ENCODE data around the gene OXER1. TPM values are rescaled to one million over a fixed set of nuclear protein-coding genes. Genes with fewer than 3 reads are reported as not detected.

Gene OXER1
- total RNA-seq, 4 donors from 2014 or later, result 0.78 to 1.3 (median 0.98) TPM; not detected in 1

DNA sequence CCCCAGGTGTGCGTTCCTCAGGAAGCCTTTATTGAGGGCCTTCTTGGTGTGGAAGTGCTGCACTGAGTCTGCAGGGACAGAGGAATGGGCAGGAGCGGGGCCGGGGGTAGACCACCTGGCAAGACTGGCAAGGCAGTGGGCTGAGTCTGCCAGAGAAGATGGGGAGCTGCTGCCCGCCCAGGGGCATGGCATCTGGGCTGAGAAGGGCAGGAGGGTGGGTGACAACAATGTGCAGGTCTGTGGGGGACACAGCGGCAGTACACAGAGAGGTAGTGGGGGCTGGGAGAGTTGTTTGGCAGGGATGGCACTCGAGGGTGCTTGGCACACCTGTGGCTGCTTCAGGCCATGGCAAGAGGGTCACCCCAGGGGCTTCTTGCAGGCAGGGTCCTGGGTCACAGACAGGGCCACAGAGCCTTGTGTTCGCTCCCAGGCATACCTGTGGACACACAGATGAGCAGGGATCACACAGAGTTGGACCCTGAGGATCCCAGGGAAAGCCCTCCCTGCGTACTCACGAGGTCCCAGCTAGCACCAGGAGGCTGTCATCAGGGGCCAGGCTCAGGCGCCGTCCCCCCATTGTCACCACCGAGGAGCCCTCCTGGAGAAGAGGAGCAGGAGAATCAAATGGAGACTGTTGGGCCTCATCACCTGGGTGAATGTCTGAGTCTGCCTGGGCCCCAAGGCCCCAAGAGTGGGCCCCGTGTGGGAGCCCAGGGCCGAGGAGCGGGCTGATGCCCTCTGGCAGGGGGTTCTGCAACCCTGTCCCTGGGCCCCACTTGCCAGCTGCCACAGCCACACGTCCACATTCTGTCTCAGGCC, 3.4 kb upstream of the OXER1 start:
- Histone ChIP-seq H3K27me3 (no peaks in the 10 kb centered on the region), H3K36me3 (no peaks in the 10 kb centered on the region), H3K27ac (no peak overlapping the region), H3K4me1 (no peaks in the 10 kb centered on the region), H3K9me3 (no peaks in the 10 kb centered on the region), H3K4me3 (replicated peaks in 1 of 3) (no peak overlapping the region)
- DNase-seq, result no peak
- intact Hi-C loops (cut with DNase I), result no loop called here
- TF ChIP-seq POLR2A (IDR thresholded peaks at IDR 0.05), result no peak
- TF ChIP-seq, protein P1, sequence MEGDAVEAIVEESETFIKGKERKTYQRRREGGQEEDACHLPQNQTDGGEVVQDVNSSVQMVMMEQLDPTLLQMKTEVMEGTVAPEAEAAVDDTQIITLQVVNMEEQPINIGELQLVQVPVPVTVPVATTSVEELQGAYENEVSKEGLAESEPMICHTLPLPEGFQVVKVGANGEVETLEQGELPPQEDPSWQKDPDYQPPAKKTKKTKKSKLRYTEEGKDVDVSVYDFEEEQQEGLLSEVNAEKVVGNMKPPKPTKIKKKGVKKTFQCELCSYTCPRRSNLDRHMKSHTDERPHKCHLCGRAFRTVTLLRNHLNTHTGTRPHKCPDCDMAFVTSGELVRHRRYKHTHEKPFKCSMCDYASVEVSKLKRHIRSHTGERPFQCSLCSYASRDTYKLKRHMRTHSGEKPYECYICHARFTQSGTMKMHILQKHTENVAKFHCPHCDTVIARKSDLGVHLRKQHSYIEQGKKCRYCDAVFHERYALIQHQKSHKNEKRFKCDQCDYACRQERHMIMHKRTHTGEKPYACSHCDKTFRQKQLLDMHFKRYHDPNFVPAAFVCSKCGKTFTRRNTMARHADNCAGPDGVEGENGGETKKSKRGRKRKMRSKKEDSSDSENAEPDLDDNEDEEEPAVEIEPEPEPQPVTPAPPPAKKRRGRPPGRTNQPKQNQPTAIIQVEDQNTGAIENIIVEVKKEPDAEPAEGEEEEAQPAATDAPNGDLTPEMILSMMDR (IDR thresholded peaks at IDR 0.05), result no peak
- WGBS, 2 donors, result 89 to 93% methylated on average over 10 to 12 of the region's 16 CpGs

DNA sequence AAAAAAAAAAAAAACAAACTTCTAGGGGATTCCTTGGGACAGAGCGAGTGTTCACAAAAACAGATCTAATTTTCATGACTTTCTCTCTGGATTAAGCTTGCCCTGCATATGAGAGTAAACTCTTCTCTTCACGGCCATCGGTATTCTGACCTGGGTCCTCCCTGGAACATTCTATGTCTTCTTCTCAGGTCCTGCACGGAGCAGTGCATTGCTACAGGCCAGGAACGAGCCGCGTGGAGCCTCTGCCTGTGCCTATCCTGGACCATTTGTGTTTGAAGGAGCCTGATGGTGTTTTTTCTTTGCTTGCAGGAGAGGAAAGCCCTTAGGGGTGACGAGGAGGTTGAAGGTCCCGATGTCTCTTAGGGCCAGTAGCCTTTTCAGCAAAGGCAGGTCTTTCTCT, 1.8 kb upstream of the OXER1 start:
- DNase-seq, result no peak
- no peaks in the 10 kb centered on the region for H3K4me1 ChIP-seq
- no peak overlapping the region for H3K27ac ChIP-seq
- no peak overlapping the region for H3K4me3 ChIP-seq (replicated peaks in 1 of 3)
- WGBS, 2 donors, result 90 to 93% methylated on average over 9 of the region's 9 CpGs
- TF ChIP-seq POLR2A (IDR thresholded peaks at IDR 0.05), result no peak
- TF ChIP-seq, protein P1 (IDR thresholded peaks at IDR 0.05), result no peak
- intact Hi-C loops (cut with DNase I), result no loop called here
- no peaks in the 10 kb centered on the region for H3K27me3 ChIP-seq
- H3K9me3 ChIP-seq, result no peaks in the 10 kb centered on the region
- H3K36me3 ChIP-seq, result no peaks in the 10 kb centered on the region

DNA sequence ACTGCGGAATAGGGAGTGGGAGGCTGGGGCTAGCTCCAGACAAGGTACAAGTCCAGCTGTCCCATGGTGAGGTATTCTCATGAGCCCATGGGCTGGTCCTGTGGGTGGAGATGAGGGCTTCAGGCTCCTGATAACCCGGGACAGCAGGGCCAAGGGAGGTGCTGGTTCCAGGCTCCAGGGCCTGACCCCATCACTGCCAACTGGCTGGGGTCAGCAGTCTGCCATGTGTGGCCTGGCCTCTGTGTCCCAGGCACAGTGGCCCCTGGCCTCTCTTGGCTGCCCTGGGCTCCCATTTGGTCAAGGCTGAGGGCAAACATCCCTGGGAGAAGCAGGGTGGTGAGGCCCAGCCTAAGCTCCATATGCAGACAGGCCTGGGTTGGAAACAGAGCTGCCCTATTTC, 966 bp upstream of the OXER1 start:
- Histone ChIP-seq H3K27ac (no peak overlapping the region), H3K4me1 (no peaks in the 10 kb centered on the region), H3K9me3 (no peaks in the 10 kb centered on the region), H3K27me3 (no peaks in the 10 kb centered on the region), H3K36me3 (no peaks in the 10 kb centered on the region), H3K4me3 (replicated peaks in 1 of 3) (no peak overlapping the region)
- no peak for DNase-seq
- intact Hi-C loops (cut with DNase I), result no loop called here
- WGBS, 2 donors, result 83 to 90% methylated on average over 2 of the region's 2 CpGs
- TF ChIP-seq, protein P1 (IDR thresholded peaks at IDR 0.05), result no peak
- no peak for TF ChIP-seq POLR2A (IDR thresholded peaks at IDR 0.05)

DNA sequence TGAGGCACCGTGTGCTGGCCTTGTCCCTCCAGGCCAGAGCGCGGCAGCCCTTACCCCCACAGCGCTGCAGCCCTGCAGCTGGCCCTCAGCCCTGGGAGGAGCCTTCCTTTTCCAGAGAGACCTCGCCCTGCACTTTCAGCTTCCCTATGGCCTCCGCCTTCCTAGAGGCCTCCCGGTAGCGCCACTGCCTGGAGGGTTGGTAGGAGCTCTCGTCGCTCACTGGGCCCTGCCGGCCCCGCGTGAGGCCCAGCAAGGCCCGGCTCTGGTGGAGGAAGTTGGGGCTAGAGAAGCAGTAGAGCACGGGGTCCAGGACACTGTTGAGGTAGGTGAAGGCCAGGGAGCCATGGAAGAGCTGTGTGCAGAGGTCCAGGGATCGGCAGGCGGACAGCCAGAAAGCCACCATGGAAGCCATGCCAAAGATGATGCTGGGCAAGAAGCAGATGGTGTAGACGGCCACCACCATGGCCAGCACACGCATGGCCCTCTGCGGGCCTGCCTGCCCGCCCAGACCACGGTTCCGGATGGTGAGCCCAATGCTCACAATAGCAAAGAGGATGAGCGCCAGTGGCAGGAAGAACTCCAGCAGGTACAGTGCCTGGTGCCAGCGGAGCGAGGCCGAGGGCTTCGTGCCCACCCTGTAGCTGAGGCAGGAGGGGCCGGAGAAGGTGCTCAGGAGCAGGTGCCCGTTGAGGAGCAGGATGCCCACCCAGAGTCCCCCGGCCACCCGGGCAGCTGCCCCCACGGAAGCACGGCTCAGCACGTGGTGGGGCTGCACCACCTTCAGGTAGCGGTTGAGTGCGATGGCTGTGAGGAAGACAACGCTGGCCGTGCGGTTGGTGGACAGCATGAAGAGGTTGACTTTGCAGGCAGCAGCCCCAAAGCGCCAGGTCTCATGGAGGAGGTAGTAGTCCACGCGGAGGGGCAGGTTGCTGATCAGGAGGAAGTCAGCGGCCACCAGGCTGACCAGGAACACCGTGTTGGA, 821 bp downstream of the OXER1 start:
- H3K36me3 ChIP-seq, result no peaks in the 10 kb centered on the region
- H3K27me3 ChIP-seq, result no peaks in the 10 kb centered on the region
- H3K9me3 ChIP-seq, result no peaks in the 10 kb centered on the region
- H3K4me3 ChIP-seq (replicated peaks in 1 of 3), result no peak overlapping the region
- H3K27ac ChIP-seq, result no peak overlapping the region
- intact Hi-C loops (cut with DNase I), result no loop called here
- no peaks in the 10 kb centered on the region for H3K4me1 ChIP-seq
- TF ChIP-seq, protein P1 (IDR thresholded peaks at IDR 0.05), result no peak
- TF ChIP-seq POLR2A (IDR thresholded peaks at IDR 0.05), result no peak
- DNase-seq, result no peak
- 94 to 98% methylated on average over 15 to 45 of the region's 45 CpGs for WGBS, 2 donors

Data from thyroid gland (tissue), 4 donors.